Suppressor macrophage treated with lipopolysaccharide for 4 hours (primary cell): ENCODE results near the gene ZNF385C.
A peak's percentile ranks its signal among the peaks of the same experiment; 100 is the strongest.

Experiments
- DNase-seq: peaks from one replicate; pipeline ENCODE4 v3.0.0-alpha.2; 2020

Gene ZNF385C

GRCh38 chr17:42075789-42076188 is 22.5 kb downstream of the ZNF385C start:
- no peak for DNase-seq

- DNase-seq: no peak
Observed at GRCh38 chr17:42072323-42073187, 25.7 kb downstream of the ZNF385C start.

- DNase-seq: no peak
Observed at GRCh38 chr17:42071810-42072209, 26.5 kb downstream of the ZNF385C start.

GRCh38 chr17:42068979-42069378 is 29.3 kb downstream of the ZNF385C start:
- no peak for DNase-seq

- DNase-seq: peak; percentile 71
Observed at GRCh38 chr17:42067371-42068091, 30.7 kb downstream of the ZNF385C start.

- no peak for DNase-seq
Observed at GRCh38 chr17:42065201-42065600, 33.1 kb downstream of the ZNF385C start.

- DNase-seq: no peak
Observed at GRCh38 chr17:42062681-42063080, 35.6 kb downstream of the ZNF385C start.

GRCh38 chr17:42061646-42062487 is 36.4 kb downstream of the ZNF385C start:
- no peak for DNase-seq

GRCh38 chr17:42060231-42060630 is 38.0 kb downstream of the ZNF385C start:
- no peak for DNase-seq

GRCh38 chr17:42059815-42060214 is 38.5 kb downstream of the ZNF385C start:
- DNase-seq: no peak

- no peak for DNase-seq
Observed at GRCh38 chr17:42058063-42058462, 40.2 kb downstream of the ZNF385C start.

GRCh38 chr17:42056635-42057034 is 41.6 kb downstream of the ZNF385C start:
- no peak for DNase-seq

- DNase-seq: no peak
Observed at GRCh38 chr17:42055496-42055895, 42.8 kb downstream of the ZNF385C start.

GRCh38 chr17:42055027-42055426 is 43.2 kb downstream of the ZNF385C start:
- DNase-seq: no peak

GRCh38 chr17:42053731-42054500 is 44.4 kb downstream of the ZNF385C start:
- no peak for DNase-seq

- DNase-seq: no peak
Observed at GRCh38 chr17:42052346-42052877, 45.9 kb downstream of the ZNF385C start.

- DNase-seq: no peak
Observed at GRCh38 chr17:42051645-42052044, 46.6 kb downstream of the ZNF385C start.

- no peak for DNase-seq
Observed at GRCh38 chr17:42051013-42051400, 47.3 kb downstream of the ZNF385C start.

- DNase-seq: peak; percentile 68
Observed at GRCh38 chr17:42050393-42051012, 47.8 kb downstream of the ZNF385C start, which contains the start of gene C17orf113. TSS of gene C17orf113 (minus strand) at chr17:42050601. CDS start at chr17:42043376, 7,225 bp downstream.

GRCh38 chr17:42049834-42050392 is 48.4 kb downstream of the ZNF385C start:
- DNase-seq: no peak

GRCh38 chr17:42047343-42047742 is 50.9 kb downstream of the ZNF385C start:
- DNase-seq: no peak
